RWPE2 (cell line): ENCODE measurements around the gene MAP2.
A peak's percentile ranks its signal among the peaks of the same experiment; 100 is the strongest.

Experiments
- ATAC-seq: fragments of 200-7000 bp; cut with Tn5 transposase; 3 replicates; pipeline ENCODE4 v1.9.1; 2021; ENCODE audit warnings: low read depth
- DNase-seq: peaks from one replicate; pipeline ENCODE4 v3.0.0-alpha.2; 2020; ENCODE audit warnings: low spot score
- H3K27ac ChIP-seq: fragments of 450-650 bp; 2 replicates; pipeline ENCODE4 v1.5.1; 2017; ENCODE audit warnings: mild to moderate bottlenecking; ENCODE audit not compliant: poor library complexity, severe bottlenecking
- H3K27me3 ChIP-seq: fragments of 250-450 bp; sonication (Bioruptor Pico); 2 replicates; pipeline ENCODE4 v1.5.1; 2021; ENCODE audit warnings: mild to moderate bottlenecking, moderate library complexity; ENCODE audit not compliant: insufficient read depth, poor library complexity, severe bottlenecking
- H3K36me3 ChIP-seq: fragments of 250-450 bp; sonication (Bioruptor Pico); 2 replicates; pipeline ENCODE4 v1.5.1; 2020; ENCODE audit warnings: low read depth, mild to moderate bottlenecking, moderate library complexity
- H3K4me1 ChIP-seq: fragments of 250-450 bp; sonication (Bioruptor Pico); 2 replicates; pipeline ENCODE4 v1.5.1; 2021; ENCODE audit warnings: mild to moderate bottlenecking, moderate library complexity; ENCODE audit not compliant: insufficient read depth, poor library complexity, severe bottlenecking
- H3K4me3 ChIP-seq: fragments of 250-450 bp; sonication (Bioruptor Pico); 2 replicates; pipeline ENCODE4 v1.5.1; 2021; ENCODE audit warnings: mild to moderate bottlenecking, moderate library complexity; ENCODE audit not compliant: severe bottlenecking
- H3K9me3 ChIP-seq: fragments of 250-450 bp; sonication (Bioruptor Pico); 2 replicates; pipeline ENCODE4 v1.5.1; 2021; ENCODE audit warnings: mild to moderate bottlenecking, moderate library complexity; ENCODE audit not compliant: severe bottlenecking
- TF ChIP-seq, protein P1 (sequence below): fragments of 450-650 bp; IDR thresholded peaks from one replicate; pipeline ENCODE4 v1.5.1; 2017; ENCODE audit warnings: mild to moderate bottlenecking, moderate library complexity; ENCODE audit not compliant: poor library complexity, severe bottlenecking

Gene MAP2

DNA sequence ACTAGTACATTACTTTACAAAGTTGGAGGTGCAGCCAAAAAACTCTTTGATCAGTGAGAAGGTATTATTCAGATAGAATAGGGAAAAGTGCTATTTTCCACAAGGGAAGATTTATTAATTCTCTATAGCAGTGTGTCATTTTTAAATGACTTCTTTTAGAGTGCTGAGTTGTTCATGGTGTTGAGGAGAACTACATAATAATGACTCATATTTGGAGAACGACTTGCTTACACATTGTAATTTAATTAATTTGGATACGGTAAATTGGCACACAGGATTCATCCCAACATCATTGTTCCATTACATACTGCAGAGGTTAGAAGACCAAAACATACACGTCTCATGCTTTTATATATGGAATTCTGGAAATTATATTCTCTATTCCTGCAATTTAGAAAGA lies 22.1 kb upstream of the MAP2 start:
- no peaks in the 10 kb centered on the region for H3K4me1 ChIP-seq
- H3K9me3 ChIP-seq = no peaks in the 10 kb centered on the region
- DNase-seq (no peak), ATAC-seq (no peak)
- TF ChIP-seq, protein P1, sequence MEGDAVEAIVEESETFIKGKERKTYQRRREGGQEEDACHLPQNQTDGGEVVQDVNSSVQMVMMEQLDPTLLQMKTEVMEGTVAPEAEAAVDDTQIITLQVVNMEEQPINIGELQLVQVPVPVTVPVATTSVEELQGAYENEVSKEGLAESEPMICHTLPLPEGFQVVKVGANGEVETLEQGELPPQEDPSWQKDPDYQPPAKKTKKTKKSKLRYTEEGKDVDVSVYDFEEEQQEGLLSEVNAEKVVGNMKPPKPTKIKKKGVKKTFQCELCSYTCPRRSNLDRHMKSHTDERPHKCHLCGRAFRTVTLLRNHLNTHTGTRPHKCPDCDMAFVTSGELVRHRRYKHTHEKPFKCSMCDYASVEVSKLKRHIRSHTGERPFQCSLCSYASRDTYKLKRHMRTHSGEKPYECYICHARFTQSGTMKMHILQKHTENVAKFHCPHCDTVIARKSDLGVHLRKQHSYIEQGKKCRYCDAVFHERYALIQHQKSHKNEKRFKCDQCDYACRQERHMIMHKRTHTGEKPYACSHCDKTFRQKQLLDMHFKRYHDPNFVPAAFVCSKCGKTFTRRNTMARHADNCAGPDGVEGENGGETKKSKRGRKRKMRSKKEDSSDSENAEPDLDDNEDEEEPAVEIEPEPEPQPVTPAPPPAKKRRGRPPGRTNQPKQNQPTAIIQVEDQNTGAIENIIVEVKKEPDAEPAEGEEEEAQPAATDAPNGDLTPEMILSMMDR = no peak
- H3K27ac ChIP-seq = no peak overlapping the region
- no peaks in the 10 kb centered on the region for H3K27me3 ChIP-seq
- no peaks in the 10 kb centered on the region for H3K36me3 ChIP-seq
- no peak overlapping the region for H3K4me3 ChIP-seq

DNA sequence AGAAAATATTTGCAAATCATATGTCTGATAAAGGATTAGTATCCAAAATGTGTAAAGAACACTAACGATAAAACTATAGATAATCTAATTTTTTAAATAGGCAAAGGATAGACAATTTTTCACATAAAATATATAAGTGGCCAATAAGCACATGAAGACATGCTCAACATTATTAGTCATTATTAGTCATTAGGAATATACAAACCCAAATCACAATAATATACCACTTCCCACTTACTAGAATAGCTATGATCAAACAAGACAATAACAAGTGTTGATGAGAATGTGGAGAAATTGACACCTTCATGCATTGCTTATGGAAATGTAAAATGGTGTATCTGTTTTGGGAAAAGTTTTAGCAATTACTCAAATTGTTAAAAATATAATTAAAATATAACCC lies 12.6 kb upstream of the MAP2 start:
- no peaks in the 10 kb centered on the region for H3K27me3 ChIP-seq
- H3K4me1 ChIP-seq = no peaks in the 10 kb centered on the region
- peaks cover 4% of the 10 kb centered on the region for H3K9me3 ChIP-seq
- no peak overlapping the region for H3K4me3 ChIP-seq
- ATAC-seq (no peak), DNase-seq (no peak)
- H3K27ac ChIP-seq = no peak overlapping the region
- H3K36me3 ChIP-seq = no peaks in the 10 kb centered on the region
- TF ChIP-seq, protein P1 = no peak

DNA sequence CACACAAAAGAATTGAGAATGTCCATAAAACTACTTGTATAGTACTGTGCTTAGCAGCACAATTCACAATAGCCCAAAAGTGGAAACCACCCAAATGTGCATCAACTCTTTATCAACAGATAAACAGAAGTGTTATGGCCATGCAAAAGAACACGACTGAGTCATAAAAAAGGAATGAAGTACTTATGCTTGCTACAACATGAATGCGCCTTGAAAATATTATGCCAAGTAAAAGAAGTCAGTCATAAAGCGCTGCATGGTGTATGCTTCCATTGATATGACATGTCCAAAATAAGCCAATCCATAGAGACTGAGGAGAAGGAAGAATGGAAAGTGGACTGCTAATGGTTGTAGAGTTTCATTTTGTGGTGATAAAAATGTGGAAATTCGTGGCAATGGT lies 12.1 kb upstream of the MAP2 start:
- H3K36me3 ChIP-seq = no peaks in the 10 kb centered on the region
- H3K27me3 ChIP-seq = no peaks in the 10 kb centered on the region
- TF ChIP-seq, protein P1 = no peak
- no peak overlapping the region for H3K4me3 ChIP-seq
- DNase-seq (no peak), ATAC-seq (peak; percentile 25; the same call in 1 of the 3 replicates)
- H3K27ac ChIP-seq = no peak overlapping the region
- no peaks in the 10 kb centered on the region for H3K4me1 ChIP-seq
- H3K9me3 ChIP-seq = peaks cover 4% of the 10 kb centered on the region

DNA sequence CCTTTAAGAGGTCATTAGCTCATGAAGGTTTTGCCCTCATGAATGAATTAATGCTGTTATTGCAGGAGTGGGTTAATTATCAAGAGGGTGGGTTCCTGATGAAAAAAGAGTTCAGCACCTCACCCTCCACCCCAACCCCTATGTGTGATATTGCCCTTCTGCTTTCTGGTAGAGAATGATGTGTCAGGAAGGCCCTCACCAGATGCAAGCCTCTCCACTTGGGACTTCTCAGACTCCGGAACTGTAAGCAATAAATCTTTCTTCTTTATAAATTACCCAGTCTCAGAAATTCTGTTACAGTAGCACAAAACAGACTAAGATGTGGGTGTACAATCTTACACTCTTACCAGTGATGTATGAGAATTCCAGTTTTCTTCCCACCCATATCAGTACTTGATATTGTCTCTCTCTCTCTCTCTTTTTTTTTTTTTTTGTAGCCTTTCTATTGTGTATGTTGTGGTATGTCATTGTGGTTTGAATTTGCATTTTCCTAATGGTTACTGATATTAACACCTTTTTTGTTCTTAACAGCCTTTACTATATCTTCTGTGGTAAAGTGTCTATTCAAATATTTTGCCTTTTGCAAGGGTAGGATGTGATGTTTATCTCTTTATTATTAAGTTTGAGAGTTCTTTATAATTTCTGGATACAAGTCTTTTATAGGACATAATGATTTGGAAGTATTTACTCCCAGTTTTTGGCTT lies 10.4 kb upstream of the MAP2 start:
- Histone ChIP-seq H3K4me1 (no peaks in the 10 kb centered on the region), H3K9me3 (peaks cover 4% of the 10 kb centered on the region), H3K4me3 (no peak overlapping the region), H3K27ac (no peak overlapping the region), H3K36me3 (no peaks in the 10 kb centered on the region), H3K27me3 (no peaks in the 10 kb centered on the region)
- TF ChIP-seq, protein P1 = no peak
- DNase-seq = no peak
- no peak for ATAC-seq

DNA sequence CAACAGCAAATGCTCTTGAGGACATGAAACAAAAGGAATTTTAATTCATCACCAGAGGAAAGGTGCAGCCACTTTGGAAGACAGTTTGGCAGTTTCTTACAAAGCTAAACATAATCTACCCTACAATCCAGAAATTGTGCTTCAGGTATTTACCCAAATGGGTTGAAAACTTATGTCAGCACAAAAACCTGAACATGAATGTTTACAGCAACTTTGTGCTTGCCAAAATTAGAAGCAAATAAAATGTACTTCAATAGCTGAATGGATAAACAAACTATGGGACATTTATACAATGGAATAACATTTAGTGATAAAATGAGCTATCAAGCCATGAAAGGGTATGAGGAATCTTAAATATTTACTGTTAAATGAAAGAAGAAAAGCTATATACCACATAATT lies 6.9 kb upstream of the MAP2 start:
- Histone ChIP-seq H3K36me3 (no peaks in the 10 kb centered on the region), H3K4me3 (no peak overlapping the region), H3K27me3 (no peaks in the 10 kb centered on the region), H3K27ac (no peak overlapping the region), H3K4me1 (no peaks in the 10 kb centered on the region), H3K9me3 (peaks cover 4% of the 10 kb centered on the region)
- ATAC-seq (no peak), DNase-seq (no peak)
- TF ChIP-seq, protein P1 = no peak
